GM18526 (cell line): ENCODE data around the gene PGA4.
"Not testable (repeated sequence)": the region's sequence is repeated elsewhere in the genome, so short reads cannot be mapped to it uniquely, and the experiment has no call there.

Experiments used
- POLR2A ChIP-seq: IDR thresholded peaks from 3 replicates; pipeline ENCODE4 v1.6.1; 2011; ENCODE audit not compliant: insufficient read length; ENCODE audit errors: extremely low read depth

Gene PGA4

GRCh38 chr11:61222047-61222446 lies at the start of gene PGA4:
Gene PGA4, plus strand, starts transcription at chr11:61222347. Its CDS starts 54 bp downstream, at chr11:61222401.
- TF ChIP-seq POLR2A = not testable (repeated sequence)

GRCh38 chr11:61172356-61172755 lies 49.8 kb upstream of the PGA4 start:
- no peak for TF ChIP-seq POLR2A

- no peak for TF ChIP-seq POLR2A
Observed at GRCh38 chr11:61172888-61173287, 49.3 kb upstream of the PGA4 start.

GRCh38 chr11:61173456-61173855 lies 48.7 kb upstream of the PGA4 start:
- TF ChIP-seq POLR2A = no peak

GRCh38 chr11:61174273-61174672 lies 47.9 kb upstream of the PGA4 start:
- no peak for TF ChIP-seq POLR2A

GRCh38 chr11:61174949-61175348 lies 47.2 kb upstream of the PGA4 start:
- no peak for TF ChIP-seq POLR2A

GRCh38 chr11:61176446-61176845 lies 45.7 kb upstream of the PGA4 start:
- TF ChIP-seq POLR2A = no peak

GRCh38 chr11:61181489-61181888 lies 40.7 kb upstream of the PGA4 start:
- TF ChIP-seq POLR2A = no peak

GRCh38 chr11:61183645-61184044 lies 38.5 kb upstream of the PGA4 start:
- TF ChIP-seq POLR2A = no peak

- no peak for TF ChIP-seq POLR2A
Observed at GRCh38 chr11:61186504-61186903, 35.6 kb upstream of the PGA4 start.

- TF ChIP-seq POLR2A = no peak
Observed at GRCh38 chr11:61187505-61188130, 34.5 kb upstream of the PGA4 start.

- TF ChIP-seq POLR2A = no peak
Observed at GRCh38 chr11:61189933-61190332, 32.2 kb upstream of the PGA4 start.

- TF ChIP-seq POLR2A = no peak
Observed at GRCh38 chr11:61193596-61193995, 28.6 kb upstream of the PGA4 start.

GRCh38 chr11:61194169-61194671 lies 27.9 kb upstream of the PGA4 start:
- TF ChIP-seq POLR2A = no peak

GRCh38 chr11:61194981-61195695 lies 27.0 kb upstream of the PGA4 start:
- TF ChIP-seq POLR2A = no peak

GRCh38 chr11:61195719-61196118 lies 26.4 kb upstream of the PGA4 start:
- TF ChIP-seq POLR2A = no peak
